ENCODE results near the gene FOXJ3. TPM values are rescaled to one million over a fixed set of nuclear protein-coding genes. Genes with fewer than 3 reads are reported as not detected.

Gene FOXJ3
- total and polyA plus RNA-seq, 4 donors = 5.3 to 16.8 (median 12.4) TPM

DNA sequence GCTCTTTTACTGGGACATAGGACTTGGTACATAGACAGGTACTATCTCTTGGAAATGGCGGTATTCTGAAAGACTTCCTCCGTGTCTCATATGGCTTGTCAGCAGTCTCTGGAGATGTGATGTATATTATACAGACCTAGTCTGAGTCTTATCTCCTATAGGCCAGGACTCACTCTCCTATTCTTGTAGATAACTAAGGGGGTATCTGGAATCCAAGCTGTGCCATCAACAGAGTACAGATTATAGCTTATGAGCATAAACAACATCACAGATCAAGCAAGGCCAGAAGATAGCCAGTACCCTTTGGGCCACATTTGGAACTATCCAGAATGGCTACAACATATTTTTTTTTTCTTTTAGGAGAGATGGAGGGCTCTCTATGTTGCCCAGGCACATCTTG lies 29.5 kb upstream of the FOXJ3 start:
- H3K9me3 ChIP-seq (ENCODE audit: control insufficient read depth in 4 of 4, low read length in 3 of 4) = no peaks in the 10 kb centered on the region
- H3K27me3 ChIP-seq (ENCODE audit: control insufficient read depth in 4 of 4, insufficient read depth in 4 of 4, low read length in 3 of 4) = no peaks in the 10 kb centered on the region
- WGBS = 90% methylated on average over 2 of the region's 2 CpGs
- no peak for DNase-seq (ENCODE audit: low spot score)
- H3K27ac ChIP-seq (ENCODE audit: low read depth in 1 of 2, low read length in 2 of 2) = no peak overlapping the region
- no peak overlapping the region for H3K4me3 ChIP-seq (ENCODE audit: low read depth in 1 of 3, low read length in 3 of 3)
- TF ChIP-seq HNF4A (conservative IDR thresholded peaks at IDR 0.05) = no peak
- no peak for TF ChIP-seq TAF1 (conservative IDR thresholded peaks at IDR 0.05)
- TF ChIP-seq FOXA1 (IDR thresholded peaks at IDR 0.05) = no peak
- TF ChIP-seq YY1 (IDR thresholded peaks at IDR 0.05) = no peak
- TF ChIP-seq RAD21 (IDR thresholded peaks at IDR 0.05) = no peak
- TF ChIP-seq RXRA (IDR thresholded peaks at IDR 0.05) = no peak
- TF ChIP-seq, protein P1, sequence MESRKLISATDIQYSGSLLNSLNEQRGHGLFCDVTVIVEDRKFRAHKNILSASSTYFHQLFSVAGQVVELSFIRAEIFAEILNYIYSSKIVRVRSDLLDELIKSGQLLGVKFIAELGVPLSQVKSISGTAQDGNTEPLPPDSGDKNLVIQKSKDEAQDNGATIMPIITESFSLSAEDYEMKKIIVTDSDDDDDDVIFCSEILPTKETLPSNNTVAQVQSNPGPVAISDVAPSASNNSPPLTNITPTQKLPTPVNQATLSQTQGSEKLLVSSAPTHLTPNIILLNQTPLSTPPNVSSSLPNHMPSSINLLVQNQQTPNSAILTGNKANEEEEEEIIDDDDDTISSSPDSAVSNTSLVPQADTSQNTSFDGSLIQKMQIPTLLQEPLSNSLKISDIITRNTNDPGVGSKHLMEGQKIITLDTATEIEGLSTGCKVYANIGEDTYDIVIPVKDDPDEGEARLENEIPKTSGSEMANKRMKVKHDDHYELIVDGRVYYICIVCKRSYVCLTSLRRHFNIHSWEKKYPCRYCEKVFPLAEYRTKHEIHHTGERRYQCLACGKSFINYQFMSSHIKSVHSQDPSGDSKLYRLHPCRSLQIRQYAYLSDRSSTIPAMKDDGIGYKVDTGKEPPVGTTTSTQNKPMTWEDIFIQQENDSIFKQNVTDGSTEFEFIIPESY (IDR thresholded peaks at IDR 0.05) = no peak
- TF ChIP-seq HNF4G (IDR thresholded peaks at IDR 0.05) = no peak
- TF ChIP-seq FOXA2 (IDR thresholded peaks at IDR 0.05) = no peak
- no peaks in the 10 kb centered on the region for H3K36me3 ChIP-seq (ENCODE audit: control insufficient read depth in 4 of 4, insufficient read depth in 3 of 4, low read depth in 1 of 4, low read length in 3 of 4)
- H3K4me1 ChIP-seq (ENCODE audit: control insufficient read depth in 4 of 4, insufficient read depth in 4 of 4, low read length in 3 of 4) = peaks cover 0 to 7% (median 0%) of the 10 kb centered on the region in 4 donors
- no peak overlapping the region for H3K9ac ChIP-seq (ENCODE audit: low read depth in 1 of 2, low read length in 2 of 2)

DNA sequence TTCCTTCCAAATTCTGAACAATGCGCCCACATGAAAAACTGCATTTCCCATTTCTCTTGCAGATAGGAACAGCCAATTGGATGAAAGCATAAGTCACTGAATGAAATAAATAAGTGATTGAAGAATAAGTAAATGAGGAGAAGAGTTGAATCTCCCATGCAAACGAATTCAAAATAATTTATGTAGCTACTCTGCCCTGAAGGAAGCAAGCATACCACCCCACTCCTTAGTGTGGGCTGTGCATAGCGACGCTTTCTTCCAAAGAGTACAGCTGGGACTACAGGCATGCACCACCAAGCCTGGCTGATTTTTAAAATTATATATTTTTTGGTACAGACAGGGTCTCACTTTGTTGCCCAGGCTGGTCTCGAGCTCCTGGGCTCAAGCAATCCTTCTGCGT lies 29.1 kb upstream of the FOXJ3 start:
- Histone ChIP-seq H3K36me3 (ENCODE audit: control insufficient read depth in 4 of 4, insufficient read depth in 3 of 4, low read depth in 1 of 4, low read length in 3 of 4) (no peaks in the 10 kb centered on the region), H3K9me3 (ENCODE audit: control insufficient read depth in 4 of 4, low read length in 3 of 4) (no peaks in the 10 kb centered on the region), H3K27me3 (ENCODE audit: control insufficient read depth in 4 of 4, insufficient read depth in 4 of 4, low read length in 3 of 4) (no peaks in the 10 kb centered on the region), H3K27ac (ENCODE audit: low read depth in 1 of 2, low read length in 2 of 2) (no peak overlapping the region), H3K4me1 (ENCODE audit: control insufficient read depth in 4 of 4, insufficient read depth in 4 of 4, low read length in 3 of 4) (peaks cover 0 to 7% (median 0%) of the 10 kb centered on the region in 4 donors), H3K4me3 (ENCODE audit: low read depth in 1 of 3, low read length in 3 of 3) (no peak overlapping the region), H3K9ac (ENCODE audit: low read depth in 1 of 2, low read length in 2 of 2) (no peak overlapping the region)
- DNase-seq (ENCODE audit: low spot score) = no peak
- 85% methylated on average over 6 of the region's 6 CpGs for WGBS
- TF ChIP-seq RAD21 (IDR thresholded peaks at IDR 0.05) = no peak
- TF ChIP-seq, protein P2, sequence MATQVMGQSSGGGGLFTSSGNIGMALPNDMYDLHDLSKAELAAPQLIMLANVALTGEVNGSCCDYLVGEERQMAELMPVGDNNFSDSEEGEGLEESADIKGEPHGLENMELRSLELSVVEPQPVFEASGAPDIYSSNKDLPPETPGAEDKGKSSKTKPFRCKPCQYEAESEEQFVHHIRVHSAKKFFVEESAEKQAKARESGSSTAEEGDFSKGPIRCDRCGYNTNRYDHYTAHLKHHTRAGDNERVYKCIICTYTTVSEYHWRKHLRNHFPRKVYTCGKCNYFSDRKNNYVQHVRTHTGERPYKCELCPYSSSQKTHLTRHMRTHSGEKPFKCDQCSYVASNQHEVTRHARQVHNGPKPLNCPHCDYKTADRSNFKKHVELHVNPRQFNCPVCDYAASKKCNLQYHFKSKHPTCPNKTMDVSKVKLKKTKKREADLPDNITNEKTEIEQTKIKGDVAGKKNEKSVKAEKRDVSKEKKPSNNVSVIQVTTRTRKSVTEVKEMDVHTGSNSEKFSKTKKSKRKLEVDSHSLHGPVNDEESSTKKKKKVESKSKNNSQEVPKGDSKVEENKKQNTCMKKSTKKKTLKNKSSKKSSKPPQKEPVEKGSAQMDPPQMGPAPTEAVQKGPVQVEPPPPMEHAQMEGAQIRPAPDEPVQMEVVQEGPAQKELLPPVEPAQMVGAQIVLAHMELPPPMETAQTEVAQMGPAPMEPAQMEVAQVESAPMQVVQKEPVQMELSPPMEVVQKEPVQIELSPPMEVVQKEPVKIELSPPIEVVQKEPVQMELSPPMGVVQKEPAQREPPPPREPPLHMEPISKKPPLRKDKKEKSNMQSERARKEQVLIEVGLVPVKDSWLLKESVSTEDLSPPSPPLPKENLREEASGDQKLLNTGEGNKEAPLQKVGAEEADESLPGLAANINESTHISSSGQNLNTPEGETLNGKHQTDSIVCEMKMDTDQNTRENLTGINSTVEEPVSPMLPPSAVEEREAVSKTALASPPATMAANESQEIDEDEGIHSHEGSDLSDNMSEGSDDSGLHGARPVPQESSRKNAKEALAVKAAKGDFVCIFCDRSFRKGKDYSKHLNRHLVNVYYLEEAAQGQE (IDR thresholded peaks at IDR 0.05) = no peak
- no peak for TF ChIP-seq JUND (IDR thresholded peaks at IDR 0.05)
- TF ChIP-seq, protein P3, sequence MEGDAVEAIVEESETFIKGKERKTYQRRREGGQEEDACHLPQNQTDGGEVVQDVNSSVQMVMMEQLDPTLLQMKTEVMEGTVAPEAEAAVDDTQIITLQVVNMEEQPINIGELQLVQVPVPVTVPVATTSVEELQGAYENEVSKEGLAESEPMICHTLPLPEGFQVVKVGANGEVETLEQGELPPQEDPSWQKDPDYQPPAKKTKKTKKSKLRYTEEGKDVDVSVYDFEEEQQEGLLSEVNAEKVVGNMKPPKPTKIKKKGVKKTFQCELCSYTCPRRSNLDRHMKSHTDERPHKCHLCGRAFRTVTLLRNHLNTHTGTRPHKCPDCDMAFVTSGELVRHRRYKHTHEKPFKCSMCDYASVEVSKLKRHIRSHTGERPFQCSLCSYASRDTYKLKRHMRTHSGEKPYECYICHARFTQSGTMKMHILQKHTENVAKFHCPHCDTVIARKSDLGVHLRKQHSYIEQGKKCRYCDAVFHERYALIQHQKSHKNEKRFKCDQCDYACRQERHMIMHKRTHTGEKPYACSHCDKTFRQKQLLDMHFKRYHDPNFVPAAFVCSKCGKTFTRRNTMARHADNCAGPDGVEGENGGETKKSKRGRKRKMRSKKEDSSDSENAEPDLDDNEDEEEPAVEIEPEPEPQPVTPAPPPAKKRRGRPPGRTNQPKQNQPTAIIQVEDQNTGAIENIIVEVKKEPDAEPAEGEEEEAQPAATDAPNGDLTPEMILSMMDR (IDR thresholded peaks at IDR 0.05; ENCODE audit: low read depth, low read length, missing input control) = no peak
